Measurements from ENCODE around the gene BTBD16.

Gene BTBD16

DNA sequence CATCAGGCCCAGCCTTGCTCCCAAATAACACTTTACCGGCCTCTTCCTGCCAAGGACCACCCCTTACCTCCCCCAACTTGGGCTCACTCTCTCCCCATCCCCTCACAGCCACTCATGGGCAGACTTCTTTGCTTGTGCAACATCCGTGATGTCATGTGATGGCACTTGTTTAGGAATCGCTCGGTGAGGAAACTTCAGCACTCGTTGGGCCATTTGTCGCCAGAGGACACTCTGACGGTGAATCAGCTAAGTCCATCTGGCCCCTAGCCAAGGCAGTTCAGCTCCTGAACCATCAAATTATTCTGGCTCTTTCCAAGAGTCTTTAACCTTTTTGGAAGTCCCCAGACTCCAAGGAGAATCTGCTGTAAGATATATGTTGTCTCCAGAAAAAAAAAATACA, 19.2 kb downstream of the BTBD16 start:
- H3K27me3 ChIP-seq (replicated peaks; ENCODE audit: control insufficient read depth, insufficient read depth, low read length) = peaks cover 4% of the 10 kb centered on the region
- no peak overlapping the region for H3K4me3 ChIP-seq (replicated peaks; ENCODE audit: low read depth, low read length)
- TF ChIP-seq CTCF (IDR thresholded peaks at IDR 0.05; ENCODE audit: insufficient read depth, low read length, poor library complexity, severe bottlenecking) = no peak
- DNase-seq (ENCODE audit: extremely low read depth, insufficient read length) = no peak
- no peaks in the 10 kb centered on the region for H3K36me3 ChIP-seq (ENCODE audit: control insufficient read depth, insufficient read depth, low read length)

- no peaks in the 10 kb centered on the region for H3K36me3 ChIP-seq (ENCODE audit: control insufficient read depth, insufficient read depth, low read length)
- H3K4me3 ChIP-seq (replicated peaks; ENCODE audit: low read depth, low read length) = no peak overlapping the region
- DNase-seq (ENCODE audit: extremely low read depth, insufficient read length) = no peak
- TF ChIP-seq CTCF (IDR thresholded peaks at IDR 0.05; ENCODE audit: insufficient read depth, low read length, poor library complexity, severe bottlenecking) = no peak
- peaks cover 4% of the 10 kb centered on the region for H3K27me3 ChIP-seq (replicated peaks; ENCODE audit: control insufficient read depth, insufficient read depth, low read length)
Observed at GRCh38 chr10:122290833-122291532, 19.9 kb downstream of the BTBD16 start.

DNA sequence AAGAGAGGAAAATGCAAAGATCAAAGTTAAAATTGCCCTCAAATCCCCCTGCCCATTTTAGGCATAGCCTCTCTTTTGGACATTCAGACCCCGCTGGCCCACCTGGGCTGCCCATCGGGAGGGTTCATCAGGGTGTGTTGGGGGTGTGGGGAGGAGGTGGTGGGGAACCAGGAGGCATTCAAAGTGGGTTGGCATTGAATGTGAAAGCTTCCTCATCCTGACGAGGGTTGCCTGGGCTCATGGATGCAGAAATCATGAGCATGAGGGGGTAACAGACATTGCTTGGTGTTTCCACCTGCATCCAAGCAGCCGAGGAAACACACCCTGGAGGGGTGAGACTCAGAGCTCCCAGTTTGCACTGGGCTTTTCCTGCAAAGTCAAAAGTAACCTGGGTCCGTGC, 20.6 kb downstream of the BTBD16 start:
- no peak for DNase-seq (ENCODE audit: extremely low read depth, insufficient read length)
- H3K27me3 ChIP-seq (replicated peaks; ENCODE audit: control insufficient read depth, insufficient read depth, low read length) = peaks cover 4% of the 10 kb centered on the region
- no peaks in the 10 kb centered on the region for H3K36me3 ChIP-seq (ENCODE audit: control insufficient read depth, insufficient read depth, low read length)
- TF ChIP-seq CTCF (IDR thresholded peaks at IDR 0.05; ENCODE audit: insufficient read depth, low read length, poor library complexity, severe bottlenecking) = no peak
- H3K4me3 ChIP-seq (replicated peaks; ENCODE audit: low read depth, low read length) = no peak overlapping the region

DNA sequence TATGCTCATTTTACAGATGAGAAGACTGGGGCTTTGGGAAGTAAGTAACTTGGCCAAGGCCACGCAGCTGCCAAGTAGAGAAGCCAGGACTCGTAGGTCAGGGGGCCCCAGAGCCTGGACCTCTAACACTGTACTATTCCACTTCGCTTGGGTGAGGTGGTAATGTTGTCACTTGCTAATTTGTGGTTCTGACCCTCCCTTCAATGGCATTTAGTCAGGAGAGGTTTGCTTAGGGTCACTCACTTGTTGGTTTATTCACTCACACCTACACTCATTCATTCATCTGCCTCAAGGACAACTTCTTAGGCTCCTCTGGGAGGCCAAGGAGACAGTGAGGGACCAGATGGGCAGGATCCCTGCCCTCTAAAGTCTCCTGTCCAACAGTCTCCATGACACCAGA, 21.3 kb downstream of the BTBD16 start:
- TF ChIP-seq CTCF (IDR thresholded peaks at IDR 0.05; ENCODE audit: insufficient read depth, low read length, poor library complexity, severe bottlenecking) = no peak
- Histone ChIP-seq H3K4me3 (replicated peaks; ENCODE audit: low read depth, low read length) (no peak overlapping the region), H3K36me3 (ENCODE audit: control insufficient read depth, insufficient read depth, low read length) (no peaks in the 10 kb centered on the region), H3K27me3 (replicated peaks; ENCODE audit: control insufficient read depth, insufficient read depth, low read length) (peaks cover 3% of the 10 kb centered on the region)
- no peak for DNase-seq (ENCODE audit: extremely low read depth, insufficient read length)

DNA sequence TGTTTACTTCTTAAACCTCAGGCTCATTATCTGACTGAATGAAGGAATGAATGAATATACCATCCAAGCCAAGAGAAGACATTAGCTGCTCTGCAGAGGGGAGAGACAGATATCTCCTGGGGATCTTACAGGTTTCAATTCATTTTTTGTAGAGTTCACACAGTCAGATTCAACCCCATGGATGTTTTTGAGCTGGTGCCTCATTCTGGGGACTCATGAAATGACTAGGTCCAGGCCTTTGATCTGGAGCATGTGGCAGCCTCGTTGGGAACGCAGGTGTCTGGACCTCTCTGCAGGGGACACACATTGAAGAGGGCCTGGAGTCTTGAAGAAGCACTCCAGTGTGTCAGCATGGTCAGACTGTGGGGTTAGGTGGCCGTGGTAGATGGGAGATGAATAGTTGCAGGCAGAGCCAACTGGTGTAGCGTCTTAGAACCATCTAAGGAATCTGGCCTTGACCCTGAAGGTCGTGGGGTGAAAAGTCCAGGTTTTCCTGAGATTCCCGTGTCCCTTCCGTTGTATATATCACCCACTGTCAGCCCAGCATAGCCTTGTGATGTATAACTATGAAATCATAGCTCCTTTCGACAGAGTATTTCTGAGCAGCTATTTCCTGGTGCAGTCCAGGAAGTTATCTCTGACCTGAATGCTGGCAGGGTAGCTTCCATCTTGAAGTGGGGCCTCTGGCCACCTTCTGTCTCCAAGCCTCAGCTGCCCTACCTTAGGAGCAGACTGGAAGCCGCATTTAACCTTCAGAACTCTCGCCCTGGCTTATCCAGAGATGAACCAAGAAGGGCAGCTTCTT, 22.3 kb downstream of the BTBD16 start:
- Histone ChIP-seq H3K36me3 (ENCODE audit: control insufficient read depth, insufficient read depth, low read length) (no peaks in the 10 kb centered on the region), H3K4me3 (replicated peaks; ENCODE audit: low read depth, low read length) (no peak overlapping the region), H3K27me3 (replicated peaks; ENCODE audit: control insufficient read depth, insufficient read depth, low read length) (peaks cover 2% of the 10 kb centered on the region)
- no peak for DNase-seq (ENCODE audit: extremely low read depth, insufficient read length)
- TF ChIP-seq CTCF (IDR thresholded peaks at IDR 0.05; ENCODE audit: insufficient read depth, low read length, poor library complexity, severe bottlenecking) = no peak

Measured in GM06990 (cell line).